Endodermal cell (in vitro differentiated cells): ENCODE data around the gene RNF130. TPM values are rescaled to one million over a fixed set of nuclear protein-coding genes. Genes with fewer than 3 reads are reported as not detected.
A peak's percentile ranks its signal among the peaks of the same experiment; 100 is the strongest.

ENCODE experiments used
- DNase-seq: peaks from one replicate; pipeline ENCODE4 v3.0.0-alpha.2; 2017
- H3K27ac ChIP-seq: 2 replicates; pipeline ENCODE4 v1.5.1; 2013; ENCODE audit warnings: mild to moderate bottlenecking, low read depth, low read length, moderate library complexity
- H3K27me3 ChIP-seq: 2 replicates; pipeline ENCODE4 v1.6.1; 2013; ENCODE audit warnings: mild to moderate bottlenecking, low read length, moderate library complexity; ENCODE audit not compliant: insufficient read depth, control insufficient read depth, poor library complexity, severe bottlenecking
- H3K36me3 ChIP-seq: 2 replicates; pipeline ENCODE4 v1.7.0; 2013; ENCODE audit warnings: mild to moderate bottlenecking, low read length, moderate library complexity; ENCODE audit not compliant: control insufficient read depth, insufficient read depth
- H3K4me1 ChIP-seq: one replicate; pipeline ENCODE4 v1.7.0; 2013; ENCODE audit warnings: low read length; ENCODE audit not compliant: control insufficient read depth, insufficient read depth
- H3K4me3 ChIP-seq: 2 replicates; pipeline ENCODE4 v1.5.1; 2013; ENCODE audit warnings: mild to moderate bottlenecking, low read length, moderate library complexity
- H3K9ac ChIP-seq: 2 replicates; pipeline ENCODE4 v1.6.1; 2013; ENCODE audit warnings: mild to moderate bottlenecking, low read length, moderate library complexity; ENCODE audit not compliant: poor library complexity, severe bottlenecking; ENCODE audit errors: extremely low read depth
- H3K9me3 ChIP-seq: 2 replicates; pipeline ENCODE4 v1.6.1; 2013; ENCODE audit warnings: mild to moderate bottlenecking, low read length, moderate library complexity; ENCODE audit not compliant: control insufficient read depth
- H3K27ac Mint-ChIP-seq: 2 replicates; pipeline ENCODE4 v1.8.0; 2020; ENCODE audit warnings: mixed read lengths
- H3K27me3 Mint-ChIP-seq: 2 replicates; pipeline ENCODE4 v1.8.0; 2021; ENCODE audit warnings: mild to moderate bottlenecking, mixed read lengths; ENCODE audit not compliant: insufficient read depth
- H3K36me3 Mint-ChIP-seq: 2 replicates; pipeline ENCODE4 v1.8.0; 2020; ENCODE audit warnings: low read depth, mixed read lengths
- H3K4me1 Mint-ChIP-seq: 2 replicates; pipeline ENCODE4 v1.8.0; 2020; ENCODE audit warnings: mixed read lengths
- H3K4me3 Mint-ChIP-seq: 2 replicates; pipeline ENCODE4 v1.8.0; 2020; ENCODE audit warnings: mild to moderate bottlenecking, moderate library complexity, mixed read lengths
- H3K9me3 Mint-ChIP-seq: 2 replicates; pipeline ENCODE4 v1.8.0; 2020; ENCODE audit warnings: mild to moderate bottlenecking, mixed read lengths
- CTCF ChIP-seq: fragments of 200-600 bp; sonication (generic); conservative IDR thresholded peaks from 2 replicates; pipeline ENCODE4 v1.5.0; 2021; ENCODE audit warnings: antibody characterized with exemption, mild to moderate bottlenecking
- WGBS, 2 experiments: methylation state at CpG; one replicate each; pipeline versions ENCODE4 v1.1.5 to v1.1.7; 2013; ENCODE audit warnings: missing lambda C conversion rate in 2 of 2, mixed read lengths in 1 of 2; ENCODE audit not compliant: insufficient coverage in 1 of 2, insufficient read length in 1 of 2; 5-methylcytosine and 5-hydroxymethylcytosine counted together
- total RNA-seq, 2 donors: library from RNA; stranded (reverse); fragmentation: NEBNext Ultra II Directional in 1 of 2; extraction: Animal tissue kit (Norgen Biotek cat#: 25700) in 1 of 2; gene quantifications; 2 replicates in 1 of 2; 3 replicates in 1 of 2; pipeline ENCODE4 v1.2.1, GENCODE V29; 2021

The RNF130 gene
- total RNA-seq, 2 donors from 2014 or later, result 64.7 to 74.4 TPM

DNA sequence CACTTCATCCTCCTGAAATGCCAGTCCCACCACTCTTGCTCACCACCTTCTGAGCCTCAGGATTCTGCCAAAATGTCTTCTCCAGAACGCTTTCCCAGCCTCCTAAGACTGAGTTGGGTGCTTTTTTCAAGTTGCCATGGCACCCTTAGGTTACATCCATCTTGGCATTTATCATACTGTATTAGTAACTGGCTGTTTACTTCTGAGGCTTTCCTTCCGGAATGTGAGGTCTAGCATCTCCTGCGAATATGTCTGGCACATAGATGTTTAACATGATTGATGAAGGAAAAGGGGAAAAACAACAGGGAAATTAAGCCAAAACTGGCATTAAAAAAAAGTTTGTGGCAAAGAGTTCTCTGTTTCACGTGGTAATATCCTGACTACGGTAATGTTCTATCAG, 24.9 kb downstream of the RNF130 start:
- Mint-ChIP-seq H3K9me3 (peaks cover 34% of the 10 kb centered on the region), H3K36me3 (peaks cover 40% of the 10 kb centered on the region), H3K27ac (no peak overlapping the region), H3K4me3 (no peak overlapping the region), H3K4me1 (peaks cover 27% of the 10 kb centered on the region), H3K27me3 (no peaks in the 10 kb centered on the region)
- Histone ChIP-seq H3K9ac (no peak overlapping the region), H3K9me3 (peaks cover 30% of the 10 kb centered on the region), H3K27me3 (no peaks in the 10 kb centered on the region), H3K4me1 (peaks cover 8% of the 10 kb centered on the region), H3K36me3 (peaks cover 38% of the 10 kb centered on the region), H3K27ac (no peak overlapping the region), H3K4me3 (peak overlapping the region; percentile 69)
- WGBS, 2 experiments, result 82 to 85% methylated on average over 5 of the region's 5 CpGs
- no peak for DNase-seq
- no peak for TF ChIP-seq CTCF

DNA sequence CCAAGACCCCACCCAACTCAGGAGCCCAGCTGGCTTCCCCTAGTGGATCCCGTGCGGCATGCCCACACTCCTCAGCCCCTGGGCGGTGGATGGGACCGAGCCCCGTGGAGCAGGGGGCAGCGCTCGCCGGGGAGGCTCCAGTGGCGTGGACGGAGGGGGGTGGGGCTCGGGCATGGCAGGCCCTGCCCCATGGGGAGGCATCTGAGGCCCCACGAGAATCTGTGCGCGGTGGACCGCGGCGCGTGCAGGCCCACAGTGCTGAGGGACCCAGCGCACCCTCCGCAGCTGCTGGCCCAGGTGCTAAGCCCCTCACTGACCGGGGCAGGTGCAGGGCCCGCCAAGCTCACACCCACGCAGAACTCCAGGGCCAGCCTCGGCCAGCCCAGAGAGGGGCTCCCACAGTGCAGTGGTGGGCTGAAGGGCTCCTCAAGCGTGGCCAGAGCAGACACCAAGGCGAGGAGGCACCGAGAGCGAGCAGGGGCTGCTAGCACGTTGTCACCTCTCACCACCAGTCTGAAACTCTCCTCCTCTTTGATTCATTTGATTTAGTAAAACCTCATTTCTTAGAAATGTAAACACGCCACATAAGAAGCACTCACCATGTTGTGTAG, 25.6 kb downstream of the RNF130 start:
- peaks cover 8% of the 10 kb centered on the region for H3K4me1 ChIP-seq
- H3K9ac ChIP-seq, result no peak overlapping the region
- DNase-seq, result no peak
- peaks cover 35% of the 10 kb centered on the region for H3K36me3 ChIP-seq
- Mint-ChIP-seq H3K27me3 (no peaks in the 10 kb centered on the region), H3K4me1 (peaks cover 33% of the 10 kb centered on the region), H3K4me3 (no peak overlapping the region), H3K9me3 (peaks cover 34% of the 10 kb centered on the region), H3K36me3 (peaks cover 40% of the 10 kb centered on the region), H3K27ac (no peak overlapping the region)
- H3K9me3 ChIP-seq, result peaks cover 30% of the 10 kb centered on the region
- no peak overlapping the region for H3K27ac ChIP-seq
- H3K4me3 ChIP-seq, result peak overlapping the region; percentile 69
- H3K27me3 ChIP-seq, result no peaks in the 10 kb centered on the region
- WGBS, 2 experiments, result 90 to 94% methylated on average over 5 to 30 of the region's 30 CpGs
- no peak for TF ChIP-seq CTCF

DNA sequence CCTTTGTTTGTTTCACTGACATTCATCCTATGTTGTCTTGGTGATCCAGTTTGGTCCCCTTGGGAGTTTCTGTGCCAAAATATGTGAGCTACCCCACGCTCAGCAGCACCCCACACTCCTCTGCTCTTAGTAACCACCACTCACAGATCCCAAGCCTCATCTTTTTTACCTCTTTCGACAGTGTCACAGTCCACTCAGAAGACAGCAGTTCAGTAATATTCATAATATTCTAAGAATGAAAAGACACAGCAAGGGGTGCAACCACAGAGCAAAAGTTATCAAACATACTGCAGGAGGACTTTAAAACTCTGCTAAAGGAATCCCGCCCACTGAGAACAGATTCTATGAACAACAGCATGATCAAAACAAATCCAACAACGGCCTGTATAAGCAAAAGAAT, 28.2 kb downstream of the RNF130 start:
- TF ChIP-seq CTCF, result no peak
- Mint-ChIP-seq H3K27ac (no peak overlapping the region), H3K27me3 (no peaks in the 10 kb centered on the region), H3K9me3 (peaks cover 34% of the 10 kb centered on the region), H3K4me1 (peaks cover 21% of the 10 kb centered on the region), H3K4me3 (no peak overlapping the region), H3K36me3 (peaks cover 62% of the 10 kb centered on the region)
- Histone ChIP-seq H3K4me1 (no peaks in the 10 kb centered on the region), H3K9me3 (peaks cover 30% of the 10 kb centered on the region), H3K9ac (no peak overlapping the region), H3K27me3 (no peaks in the 10 kb centered on the region), H3K4me3 (no peak overlapping the region), H3K27ac (no peak overlapping the region), H3K36me3 (peaks cover 61% of the 10 kb centered on the region)
- DNase-seq, result peak; percentile 8
- 91 to 100% methylated on average over 1 to 4 of the region's 4 CpGs for WGBS, 2 experiments
